ENCODE measurements around the gene APOB. TPM values are rescaled to one million over a fixed set of nuclear protein-coding genes. Genes with fewer than 3 reads are reported as not detected.

APOB gene
- total and polyA plus RNA-seq, 2 of the 13 experiments (the other 11 are each of a cell fraction or from before 2014, with no cell fraction given): 1,569 to 2,515 TPM

- TF ChIP-seq, protein P1, sequence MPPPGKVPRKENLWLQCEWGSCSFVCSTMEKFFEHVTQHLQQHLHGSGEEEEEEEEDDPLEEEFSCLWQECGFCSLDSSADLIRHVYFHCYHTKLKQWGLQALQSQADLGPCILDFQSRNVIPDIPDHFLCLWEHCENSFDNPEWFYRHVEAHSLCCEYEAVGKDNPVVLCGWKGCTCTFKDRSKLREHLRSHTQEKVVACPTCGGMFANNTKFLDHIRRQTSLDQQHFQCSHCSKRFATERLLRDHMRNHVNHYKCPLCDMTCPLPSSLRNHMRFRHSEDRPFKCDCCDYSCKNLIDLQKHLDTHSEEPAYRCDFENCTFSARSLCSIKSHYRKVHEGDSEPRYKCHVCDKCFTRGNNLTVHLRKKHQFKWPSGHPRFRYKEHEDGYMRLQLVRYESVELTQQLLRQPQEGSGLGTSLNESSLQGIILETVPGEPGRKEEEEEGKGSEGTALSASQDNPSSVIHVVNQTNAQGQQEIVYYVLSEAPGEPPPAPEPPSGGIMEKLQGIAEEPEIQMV (CRISPR knock-in tag; IDR thresholded peaks at IDR 0.05; ENCODE audit: low read depth): no peak
- TF ChIP-seq ZNF468 (CRISPR knock-in tag; IDR thresholded peaks at IDR 0.05) (0 out of 2 replicates have a peak, but pooled peaks have one; percentile 7), ZNF768 (CRISPR knock-in tag; IDR thresholded peaks at IDR 0.05) (no peak), ARID2 (CRISPR knock-in tag; IDR thresholded peaks at IDR 0.05; ENCODE audit: borderline replicate concordance) (0 out of 2 replicates have a peak, but pooled peaks have one; percentile 3), RCOR2 (CRISPR knock-in tag; IDR thresholded peaks at IDR 0.05) (no peak), ZNF318 (CRISPR knock-in tag; IDR thresholded peaks at IDR 0.05) (no peak), TFAP4 (IDR thresholded peaks at IDR 0.05; ENCODE audit: borderline replicate concordance, low read depth) (no peak), POLR2AphosphoS5 (IDR thresholded peaks at IDR 0.05; ENCODE audit: low read depth, low read length) (peak; percentile 16), GMEB1 (CRISPR knock-in tag; IDR thresholded peaks at IDR 0.05; ENCODE audit: borderline replicate concordance) (0 out of 2 replicates have a peak, but pooled peaks have one; percentile 11), CREB1 (IDR thresholded peaks at IDR 0.05) (no peak), CREB1 (CRISPR knock-in tag; IDR thresholded peaks at IDR 0.05) (peak; percentile 44; the same call in 1 of the 2 replicates), MBD4 (IDR thresholded peaks at IDR 0.05; ENCODE audit: borderline replicate concordance, low read length) (peak; percentile 71), GTF2F1 (IDR thresholded peaks at IDR 0.05; ENCODE audit: low read length) (no peak), LCORL (IDR thresholded peaks at IDR 0.05) (no peak), LCORL (CRISPR knock-in tag; IDR thresholded peaks at IDR 0.05) (0 out of 2 replicates have a peak, but pooled peaks have one; percentile 42), ZNF749 (CRISPR knock-in tag; IDR thresholded peaks at IDR 0.05; ENCODE audit: borderline replicate concordance) (0 out of 2 replicates have a peak, but pooled peaks have one; percentile 9), PLRG1 (conservative IDR thresholded peaks at IDR 0.05) (no peak), ZNF615 (CRISPR knock-in tag; IDR thresholded peaks at IDR 0.05; ENCODE audit: borderline replicate concordance) (0 out of 2 replicates have a peak, but pooled peaks have one; percentile 31)
These were observed 4.8 kb downstream of the APOB start (continued) for GRCh38 chr2:21039080-21039556.

All from HepG2 (cell line).